MV-4-11 (cell line): ENCODE measurements around the gene TTLL13.

Source experiments
- DNase-seq: peaks from one replicate; lab custom pipeline; 2025; lab: John Stamatoyannopoulos, UW

The TTLL13 gene

DNA sequence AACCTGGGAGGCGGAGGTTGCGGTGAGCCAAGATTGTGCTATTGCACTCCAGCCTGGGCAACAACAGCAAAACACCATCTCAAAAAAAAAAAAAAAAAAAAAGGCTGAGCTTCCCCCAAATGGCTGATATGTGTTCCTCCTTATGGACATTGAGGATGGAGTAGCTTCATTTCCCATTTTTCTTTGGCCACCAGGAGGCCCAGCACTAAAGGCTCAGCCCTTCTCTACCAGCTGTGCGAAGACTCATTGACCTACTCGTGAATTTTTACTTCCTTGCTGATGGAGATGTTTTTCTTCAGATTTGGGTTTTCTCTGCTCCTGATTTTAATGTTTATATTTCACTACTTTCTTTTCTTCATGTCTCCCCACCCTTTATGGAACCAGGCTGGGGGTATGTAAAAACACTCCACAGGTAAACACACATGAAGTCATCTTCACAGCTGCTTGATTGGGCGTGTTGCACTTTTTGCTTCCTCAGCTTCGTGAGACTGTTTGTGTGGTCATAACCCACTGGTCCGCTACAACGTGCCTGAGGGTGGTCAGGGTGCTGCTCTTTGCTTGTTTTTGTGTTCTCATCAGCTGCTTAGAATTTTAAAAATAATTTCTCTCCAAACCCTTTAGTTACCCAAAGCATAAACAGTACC is 34.7 kb upstream of the TTLL13 start:
- peak; percentile 58 for DNase-seq

- DNase-seq = no peak
Observed at GRCh38 chr15:90217671-90218394, 31.5 kb upstream of the TTLL13 start.

GRCh38 chr15:90219421-90220141 is 29.8 kb upstream of the TTLL13 start:
- peak; percentile 25 for DNase-seq

DNA sequence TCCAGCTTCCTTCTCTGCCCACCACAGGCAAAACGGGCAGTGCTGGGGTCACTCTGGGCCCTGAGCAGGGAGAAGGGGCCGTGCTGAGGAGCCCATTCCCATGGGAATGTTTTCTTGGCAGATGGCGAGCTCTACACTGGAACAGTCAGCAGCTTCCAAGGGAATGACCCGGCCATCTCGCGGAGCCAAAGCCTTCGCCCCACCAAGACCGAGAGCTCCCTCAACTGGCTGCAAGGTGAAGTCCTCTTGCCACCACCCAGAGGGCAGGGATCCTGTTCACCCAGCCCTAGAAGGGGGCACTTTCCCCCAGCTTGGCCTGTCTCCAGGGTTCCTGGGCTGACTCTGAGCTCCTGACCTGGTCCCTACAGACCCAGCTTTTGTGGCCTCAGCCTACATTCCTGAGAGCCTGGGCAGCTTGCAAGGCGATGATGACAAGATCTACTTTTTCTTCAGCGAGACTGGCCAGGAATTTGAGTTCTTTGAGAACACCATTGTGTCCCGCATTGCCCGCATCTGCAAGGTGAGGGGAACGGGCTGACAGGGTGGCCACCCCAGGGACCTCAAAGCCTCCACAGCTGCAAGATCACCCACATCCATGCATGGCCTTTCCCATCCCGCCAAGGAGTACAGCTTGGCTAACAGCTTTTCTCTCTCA is 28.0 kb upstream of the TTLL13 start:
- DNase-seq = peak; percentile 44

GRCh38 chr15:90222547-90222946 is 26.8 kb upstream of the TTLL13 start:
- DNase-seq = no peak

DNA sequence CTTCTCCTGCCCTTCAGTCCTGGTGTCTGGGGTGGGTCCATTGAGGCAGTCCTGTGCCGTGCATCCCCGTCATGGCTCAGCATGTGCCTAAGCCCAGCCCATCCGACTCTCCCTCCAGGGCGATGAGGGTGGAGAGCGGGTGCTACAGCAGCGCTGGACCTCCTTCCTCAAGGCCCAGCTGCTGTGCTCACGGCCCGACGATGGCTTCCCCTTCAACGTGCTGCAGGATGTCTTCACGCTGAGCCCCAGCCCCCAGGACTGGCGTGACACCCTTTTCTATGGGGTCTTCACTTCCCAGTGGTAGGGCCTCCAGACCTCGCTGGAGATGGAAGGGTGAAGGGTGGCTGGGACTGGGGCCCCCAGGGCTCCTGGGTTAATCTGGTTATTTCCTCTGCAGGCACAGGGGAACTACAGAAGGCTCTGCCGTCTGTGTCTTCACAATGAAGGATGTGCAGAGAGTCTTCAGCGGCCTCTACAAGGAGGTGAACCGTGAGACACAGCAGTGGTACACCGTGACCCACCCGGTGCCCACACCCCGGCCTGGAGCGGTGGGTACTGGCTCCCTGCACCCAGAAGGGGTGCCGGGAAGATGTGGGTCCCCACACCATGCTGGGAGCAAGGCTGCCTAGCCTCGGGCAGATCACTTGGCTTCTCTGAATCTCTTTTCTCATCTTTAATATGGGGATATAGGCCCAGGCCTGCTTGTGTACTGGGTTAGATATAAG is 25.8 kb upstream of the TTLL13 start:
- DNase-seq = no peak

DNA sequence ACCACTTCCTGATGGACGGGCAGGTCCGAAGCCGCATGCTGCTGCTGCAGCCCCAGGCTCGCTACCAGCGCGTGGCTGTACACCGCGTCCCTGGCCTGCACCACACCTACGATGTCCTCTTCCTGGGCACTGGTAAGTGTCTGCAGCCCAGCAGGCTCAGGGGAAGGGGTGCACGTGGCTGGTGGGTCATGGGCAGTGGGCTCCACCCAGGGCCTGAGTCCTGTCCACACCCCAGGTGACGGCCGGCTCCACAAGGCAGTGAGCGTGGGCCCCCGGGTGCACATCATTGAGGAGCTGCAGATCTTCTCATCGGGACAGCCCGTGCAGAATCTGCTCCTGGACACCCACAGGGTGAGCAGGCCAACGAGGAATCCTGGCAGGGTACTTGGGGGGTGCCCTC is 24.3 kb upstream of the TTLL13 start:
- DNase-seq = no peak

DNA sequence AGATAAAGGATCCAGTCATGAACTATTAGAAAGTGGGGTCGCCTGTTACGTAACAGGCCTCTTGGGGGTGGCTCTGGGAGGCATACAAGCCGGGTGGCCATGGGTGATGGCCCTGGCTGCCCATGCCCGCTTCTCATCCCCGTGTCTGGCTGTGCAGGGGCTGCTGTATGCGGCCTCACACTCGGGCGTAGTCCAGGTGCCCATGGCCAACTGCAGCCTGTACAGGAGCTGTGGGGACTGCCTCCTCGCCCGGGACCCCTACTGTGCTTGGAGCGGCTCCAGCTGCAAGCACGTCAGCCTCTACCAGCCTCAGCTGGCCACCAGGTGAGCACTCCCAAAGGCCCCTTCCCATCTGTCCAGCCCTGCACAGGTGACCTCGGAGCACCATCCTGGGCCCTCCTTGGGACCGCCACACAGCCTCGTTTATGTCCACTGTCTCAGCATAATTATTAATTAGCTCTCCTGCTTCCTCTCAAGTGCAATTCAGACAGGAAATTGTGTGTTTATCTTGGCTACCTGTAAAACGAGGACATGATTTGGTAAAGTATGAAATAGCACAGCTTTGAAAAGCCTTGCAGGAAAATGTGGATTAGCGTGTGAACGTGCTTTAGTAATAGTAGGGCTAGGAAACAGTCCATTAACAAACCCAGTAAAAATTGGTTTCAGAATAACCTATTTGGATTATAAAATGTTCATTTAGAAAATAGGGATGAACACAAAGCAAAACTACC is 23.7 kb upstream of the TTLL13 start:
- DNase-seq = no peak

GRCh38 chr15:90227336-90227735 is 22.0 kb upstream of the TTLL13 start:
- no peak for DNase-seq

DNA sequence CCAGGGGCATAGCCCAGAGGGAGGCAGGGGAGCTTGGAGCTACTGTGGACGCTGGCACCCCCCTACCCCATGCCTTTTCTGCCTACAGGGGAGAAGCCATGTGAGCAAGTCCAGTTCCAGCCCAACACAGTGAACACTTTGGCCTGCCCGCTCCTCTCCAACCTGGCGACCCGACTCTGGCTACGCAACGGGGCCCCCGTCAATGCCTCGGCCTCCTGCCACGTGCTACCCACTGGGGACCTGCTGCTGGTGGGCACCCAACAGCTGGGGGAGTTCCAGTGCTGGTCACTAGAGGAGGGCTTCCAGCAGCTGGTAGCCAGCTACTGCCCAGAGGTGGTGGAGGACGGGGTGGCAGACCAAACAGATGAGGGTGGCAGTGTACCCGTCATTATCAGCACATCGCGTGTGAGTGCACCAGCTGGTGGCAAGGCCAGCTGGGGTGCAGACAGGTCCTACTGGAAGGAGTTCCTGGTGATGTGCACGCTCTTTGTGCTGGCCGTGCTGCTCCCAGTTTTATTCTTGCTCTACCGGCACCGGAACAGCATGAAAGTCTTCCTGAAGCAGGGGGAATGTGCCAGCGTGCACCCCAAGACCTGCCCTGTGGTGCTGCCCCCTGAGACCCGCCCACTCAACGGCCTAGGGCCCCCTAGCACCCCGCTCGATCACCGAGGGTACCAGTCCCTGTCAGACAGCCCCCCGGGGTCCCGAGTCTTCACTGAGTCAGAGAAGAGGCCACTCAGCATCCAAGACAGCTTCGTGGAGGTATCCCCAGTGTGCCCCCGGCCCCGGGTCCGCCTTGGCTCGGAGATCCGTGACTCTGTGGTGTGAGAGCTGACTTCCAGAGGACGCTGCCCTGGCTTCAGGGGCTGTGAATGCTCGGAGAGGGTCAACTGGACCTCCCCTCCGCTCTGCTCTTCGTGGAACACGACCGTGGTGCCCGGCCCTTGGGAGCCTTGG is 21.3 kb upstream of the TTLL13 start:
- no peak for DNase-seq

GRCh38 chr15:90228960-90229359 is 20.4 kb upstream of the TTLL13 start:
- DNase-seq = no peak

DNA sequence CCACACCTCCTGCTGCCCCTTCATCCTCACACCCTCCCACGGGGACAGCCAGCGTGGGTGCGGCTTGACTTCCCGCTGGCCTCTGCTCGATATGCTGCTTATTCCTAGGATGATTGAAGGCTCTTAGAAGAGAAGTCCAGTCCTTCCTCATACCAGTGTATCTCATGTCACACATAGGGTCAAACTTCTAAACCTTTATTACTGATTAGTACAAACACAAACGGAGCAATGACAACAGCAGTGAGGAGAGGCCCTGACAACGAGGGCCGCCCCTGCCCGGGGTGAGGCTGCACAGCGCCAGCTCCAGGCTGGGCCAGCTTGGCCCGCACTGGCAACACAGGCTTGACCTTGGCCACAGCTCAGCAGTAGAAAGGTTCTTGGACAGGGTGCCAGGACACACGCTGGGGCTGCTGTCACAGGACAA is 19.3 kb upstream of the TTLL13 start:
- no peak for DNase-seq

DNA sequence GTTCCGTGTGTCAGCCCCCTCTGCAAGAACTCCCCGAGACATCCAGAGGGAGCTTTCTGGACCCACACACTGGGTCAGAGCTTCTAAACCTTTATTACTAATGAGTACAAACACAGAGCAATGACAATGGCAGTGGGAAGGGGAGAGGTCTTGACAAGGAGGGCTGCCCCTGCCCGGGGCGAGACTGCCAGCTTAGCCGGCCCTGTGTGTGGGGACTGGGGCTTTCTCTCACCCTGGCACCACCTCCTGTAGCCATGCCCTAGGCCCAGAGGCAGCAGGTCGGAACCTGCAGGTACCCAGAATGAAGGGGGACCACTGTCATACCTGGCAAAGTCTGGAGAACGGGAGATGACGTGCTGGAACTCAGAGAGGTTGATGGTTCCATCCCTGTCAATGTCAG is 18.7 kb upstream of the TTLL13 start:
- no peak for DNase-seq

GRCh38 chr15:90231028-90232017 is 18.0 kb upstream of the TTLL13 start:
- peak; percentile 85 for DNase-seq

- no peak for DNase-seq
Observed at GRCh38 chr15:90232196-90232595, 17.2 kb upstream of the TTLL13 start.

DNA sequence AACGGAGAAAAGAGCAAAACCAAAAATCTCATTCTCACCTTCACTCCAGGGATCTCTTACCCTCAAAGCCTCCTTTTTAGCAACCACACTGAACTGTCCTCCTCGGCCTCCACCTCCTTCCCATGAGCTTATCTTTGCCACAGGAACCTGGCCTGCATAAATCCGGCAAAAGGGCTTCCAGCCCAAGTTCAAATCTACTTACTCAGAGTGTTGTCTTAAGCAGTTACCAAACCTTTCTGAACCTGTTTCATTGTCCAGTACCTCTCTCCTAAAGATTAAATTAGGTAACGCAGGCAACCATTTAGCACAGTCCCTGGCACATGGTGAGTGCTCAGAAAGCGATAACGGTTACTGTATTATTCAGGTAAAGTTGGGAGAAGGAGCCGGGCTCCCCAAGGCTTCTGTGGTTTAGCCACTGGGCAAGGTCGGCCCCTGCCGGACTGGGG is 16.4 kb upstream of the TTLL13 start:
- DNase-seq = no peak

DNA sequence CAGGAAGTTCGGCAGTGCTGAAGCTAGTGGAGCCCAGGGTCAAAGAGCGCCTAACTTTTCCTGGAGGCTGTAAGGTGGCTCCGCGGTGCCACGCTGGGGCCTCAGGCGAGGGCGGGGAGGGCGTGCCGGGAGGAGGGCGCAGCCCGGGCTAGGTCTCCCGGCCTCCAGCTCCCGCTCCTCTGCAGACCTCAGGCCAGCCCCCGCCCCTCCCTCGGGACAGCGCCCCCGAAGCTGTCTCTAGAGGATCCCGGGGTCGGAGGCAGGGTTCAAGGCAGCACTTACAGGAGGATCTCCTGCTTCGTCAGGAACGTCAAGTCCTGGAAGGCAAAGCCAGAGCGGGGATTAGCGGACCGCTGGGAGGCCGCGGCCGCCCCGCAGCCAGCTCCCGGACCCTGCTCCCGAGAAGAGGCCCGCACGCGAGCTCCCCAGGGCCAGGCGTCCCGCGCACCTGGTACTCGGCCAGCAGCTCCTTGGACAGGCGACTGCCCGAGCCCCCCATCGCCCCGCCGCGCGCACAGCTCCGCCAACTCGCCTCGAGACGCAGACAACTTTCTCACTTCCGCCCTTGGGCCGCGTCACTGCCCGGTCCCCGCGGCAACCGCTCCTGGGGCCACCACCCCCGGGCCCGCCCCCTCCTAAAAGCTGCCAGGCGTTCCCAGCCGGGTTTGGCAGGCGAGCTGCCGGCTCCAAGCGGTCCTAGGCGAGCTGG is 15.8 kb upstream of the TTLL13 start, which contains the start of gene CIB1:
Gene CIB1 (minus strand): TSS at position 555 of the 709 bp plus-strand sequence. CDS start 56 bp downstream, at position 499.
- peak; percentile 94 for DNase-seq
